ENCODE data around the gene CNIH3.

- TF ChIP-seq, protein P1, sequence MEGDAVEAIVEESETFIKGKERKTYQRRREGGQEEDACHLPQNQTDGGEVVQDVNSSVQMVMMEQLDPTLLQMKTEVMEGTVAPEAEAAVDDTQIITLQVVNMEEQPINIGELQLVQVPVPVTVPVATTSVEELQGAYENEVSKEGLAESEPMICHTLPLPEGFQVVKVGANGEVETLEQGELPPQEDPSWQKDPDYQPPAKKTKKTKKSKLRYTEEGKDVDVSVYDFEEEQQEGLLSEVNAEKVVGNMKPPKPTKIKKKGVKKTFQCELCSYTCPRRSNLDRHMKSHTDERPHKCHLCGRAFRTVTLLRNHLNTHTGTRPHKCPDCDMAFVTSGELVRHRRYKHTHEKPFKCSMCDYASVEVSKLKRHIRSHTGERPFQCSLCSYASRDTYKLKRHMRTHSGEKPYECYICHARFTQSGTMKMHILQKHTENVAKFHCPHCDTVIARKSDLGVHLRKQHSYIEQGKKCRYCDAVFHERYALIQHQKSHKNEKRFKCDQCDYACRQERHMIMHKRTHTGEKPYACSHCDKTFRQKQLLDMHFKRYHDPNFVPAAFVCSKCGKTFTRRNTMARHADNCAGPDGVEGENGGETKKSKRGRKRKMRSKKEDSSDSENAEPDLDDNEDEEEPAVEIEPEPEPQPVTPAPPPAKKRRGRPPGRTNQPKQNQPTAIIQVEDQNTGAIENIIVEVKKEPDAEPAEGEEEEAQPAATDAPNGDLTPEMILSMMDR (IDR thresholded peaks at IDR 0.05), result no peak
- no peak for TF ChIP-seq POLR2A (IDR thresholded peaks at IDR 0.05)
Measured at GRCh38 chr1:224733027-224733911, 117.2 kb downstream of the CNIH3 start.
